Natural killer cell treated with Interleukin-12 subunit alpha and Interleukin-12 subunit beta and Interleukin-15 and Interleukin-18, amount 100 ng/mL, for 72 hours (primary cell): ENCODE results near the gene TSC22D2. TPM values are rescaled to one million over a fixed set of nuclear protein-coding genes. Genes with fewer than 3 reads are reported as not detected.
"Not testable (repeated sequence)": the region's sequence is repeated elsewhere in the genome, so short reads cannot be mapped to it uniquely, and the experiment has no call there.

Source experiments
- ATAC-seq, 2 donors: fragments of 150-1000 bp; cut with Tn5 transposase in 1 of 2; sonication (Bioruptor Pico), chemical (Tn5 transposase) in 1 of 2; 2 replicates each; pipeline ENCODE4 v1.10.0; 2021
- DNase-seq: peaks from one replicate; pipeline ENCODE4 v3.0.0; 2022; ENCODE audit warnings: low spot score
- H3K27ac Mint-ChIP-seq, 2 donors: 1 replicate in 1 of 2; 2 replicates in 1 of 2; pipeline ENCODE4 v1.8.0; 2022; ENCODE audit warnings: mixed read lengths in 2 of 2, mild to moderate bottlenecking in 1 of 2, moderate library complexity in 1 of 2
- H3K27me3 Mint-ChIP-seq, 2 donors: 1 replicate in 1 of 2; 2 replicates in 1 of 2; pipeline ENCODE4 v1.8.0; 2022; ENCODE audit warnings: mixed read lengths in 2 of 2
- H3K36me3 Mint-ChIP-seq: one replicate; pipeline ENCODE4 v1.8.0; 2022; ENCODE audit warnings: mixed read lengths
- H3K4me1 Mint-ChIP-seq, 2 donors: 1 replicate in 1 of 2; 2 replicates in 1 of 2; pipeline ENCODE4 v1.8.0; 2022; ENCODE audit warnings: low read depth in 2 of 2, mixed read lengths in 2 of 2, mild to moderate bottlenecking in 1 of 2
- H3K4me3 Mint-ChIP-seq: one replicate; pipeline ENCODE4 v1.8.0; 2022; ENCODE audit warnings: mixed read lengths
- H3K9me3 Mint-ChIP-seq: 2 replicates; pipeline ENCODE4 v1.8.0; 2022; ENCODE audit warnings: mixed read lengths
- total RNA-seq, 2 donors: library from RNA; stranded (reverse); gene quantifications; one replicate each; pipeline ENCODE4 v1.2.3, GENCODE V29; 2022

TSC22D2 gene
- total RNA-seq, 2 donors from 2014 or later: 18.7 to 23.7 TPM

GRCh38 chr3:150454622-150455021, 46.5 kb downstream of the TSC22D2 start:
- Mint-ChIP-seq H3K27ac (no peak overlapping the region), H3K36me3 (peaks cover 6% of the 10 kb centered on the region), H3K4me3 (no peak overlapping the region), H3K4me1 (peaks cover 6 to 7% of the 10 kb centered on the region in 2 donors), H3K9me3 (no peaks in the 10 kb centered on the region), H3K27me3 (no peaks in the 10 kb centered on the region)
- no peak for DNase-seq
- ATAC-seq: no peak

GRCh38 chr3:150455341-150455740, 47.2 kb downstream of the TSC22D2 start:
- peaks cover 5 to 7% of the 10 kb centered on the region in 2 donors for H3K4me1 Mint-ChIP-seq
- H3K36me3 Mint-ChIP-seq: peaks cover 6% of the 10 kb centered on the region
- no peaks in the 10 kb centered on the region for H3K9me3 Mint-ChIP-seq
- H3K27ac Mint-ChIP-seq: peak overlapping the region in 1 of 2 donors; percentile 24
- ATAC-seq (no peak), DNase-seq (no peak)
- H3K27me3 Mint-ChIP-seq: no peaks in the 10 kb centered on the region
- no peak overlapping the region for H3K4me3 Mint-ChIP-seq

GRCh38 chr3:150458001-150458400, 49.9 kb downstream of the TSC22D2 start:
- ATAC-seq (no peak), DNase-seq (no peak)
- Mint-ChIP-seq H3K27me3 (no peaks in the 10 kb centered on the region), H3K27ac (no peak overlapping the region), H3K36me3 (peaks cover 6% of the 10 kb centered on the region), H3K4me3 (no peak overlapping the region), H3K9me3 (no peaks in the 10 kb centered on the region), H3K4me1 (peaks cover 0 to 3% of the 10 kb centered on the region in 2 donors)

- DNase-seq: no peak
- Mint-ChIP-seq H3K4me3 (no peak overlapping the region), H3K36me3 (peaks cover 6% of the 10 kb centered on the region), H3K27ac (no peak overlapping the region), H3K4me1 (peaks cover 0 to 3% of the 10 kb centered on the region in 2 donors), H3K27me3 (no peaks in the 10 kb centered on the region), H3K9me3 (no peaks in the 10 kb centered on the region)
- no peak for ATAC-seq
These were observed 52.4 kb downstream of the TSC22D2 start for GRCh38 chr3:150460484-150460883.

- Mint-ChIP-seq H3K36me3 (peaks cover 6% of the 10 kb centered on the region), H3K27ac (no peak overlapping the region)
- no peak for DNase-seq
These were observed 53.3 kb downstream of the TSC22D2 start for GRCh38 chr3:150461399-150461798.

GRCh38 chr3:150462108-150462507, 54.0 kb downstream of the TSC22D2 start:
- ATAC-seq (no peak), DNase-seq (no peak)
- no peaks in the 10 kb centered on the region for H3K27me3 Mint-ChIP-seq
- H3K36me3 Mint-ChIP-seq: peaks cover 6% of the 10 kb centered on the region
- H3K27ac Mint-ChIP-seq: no peak overlapping the region
- H3K4me1 Mint-ChIP-seq: peaks cover 0 to 3% of the 10 kb centered on the region in 2 donors
- H3K9me3 Mint-ChIP-seq: no peaks in the 10 kb centered on the region
- no peak overlapping the region for H3K4me3 Mint-ChIP-seq

More at GRCh38 chr3:150461399-150461798, 53.3 kb downstream of the TSC22D2 start:
- no peak for ATAC-seq
- no peak overlapping the region for H3K4me3 Mint-ChIP-seq
- H3K27me3 Mint-ChIP-seq: no peaks in the 10 kb centered on the region
- no peaks in the 10 kb centered on the region for H3K9me3 Mint-ChIP-seq
- peaks cover 0 to 3% of the 10 kb centered on the region in 2 donors for H3K4me1 Mint-ChIP-seq

GRCh38 chr3:150464684-150465083, 56.6 kb downstream of the TSC22D2 start:
- no peak for ATAC-seq
- Mint-ChIP-seq H3K4me3 (no peak overlapping the region), H3K4me1 (no peaks in the 10 kb centered on the region), H3K9me3 (no peaks in the 10 kb centered on the region), H3K36me3 (no peaks in the 10 kb centered on the region), H3K27me3 (no peaks in the 10 kb centered on the region), H3K27ac (no peak overlapping the region)
- no peak for DNase-seq

- no peak for ATAC-seq
- H3K4me3 Mint-ChIP-seq: no peak overlapping the region
These were observed 59.3 kb downstream of the TSC22D2 start for GRCh38 chr3:150467381-150467780.

GRCh38 chr3:150469031-150469930, 61.2 kb downstream of the TSC22D2 start:
- no peaks in the 10 kb centered on the region for H3K9me3 Mint-ChIP-seq
- no peaks in the 10 kb centered on the region for H3K4me1 Mint-ChIP-seq
- H3K27me3 Mint-ChIP-seq: no peaks in the 10 kb centered on the region
- no peak overlapping the region for H3K4me3 Mint-ChIP-seq
- ATAC-seq (no peak), DNase-seq (no peak)
- no peaks in the 10 kb centered on the region for H3K36me3 Mint-ChIP-seq
- no peak overlapping the region for H3K27ac Mint-ChIP-seq

More at GRCh38 chr3:150467381-150467780, 59.3 kb downstream of the TSC22D2 start:
- Mint-ChIP-seq H3K4me1 (no peaks in the 10 kb centered on the region), H3K27ac (no peak overlapping the region), H3K9me3 (no peaks in the 10 kb centered on the region), H3K27me3 (no peaks in the 10 kb centered on the region), H3K36me3 (no peaks in the 10 kb centered on the region)
- no peak for DNase-seq

- Mint-ChIP-seq H3K36me3 (no peaks in the 10 kb centered on the region), H3K4me1 (no peaks in the 10 kb centered on the region), H3K27ac (no peak overlapping the region), H3K9me3 (no peaks in the 10 kb centered on the region), H3K4me3 (no peak overlapping the region), H3K27me3 (no peaks in the 10 kb centered on the region)
- no peak for DNase-seq
- no peak for ATAC-seq
These were observed 62.0 kb downstream of the TSC22D2 start for GRCh38 chr3:150469931-150470740.

- DNase-seq (no peak), ATAC-seq (no peak)
- H3K36me3 Mint-ChIP-seq: no peaks in the 10 kb centered on the region
- H3K27me3 Mint-ChIP-seq: no peaks in the 10 kb centered on the region
- H3K9me3 Mint-ChIP-seq: no peaks in the 10 kb centered on the region
- no peak overlapping the region for H3K27ac Mint-ChIP-seq
- no peaks in the 10 kb centered on the region for H3K4me1 Mint-ChIP-seq
- no peak overlapping the region for H3K4me3 Mint-ChIP-seq
These were observed 64.3 kb downstream of the TSC22D2 start for GRCh38 chr3:150472421-150472820.

- not testable (repeated sequence) for H3K4me3 Mint-ChIP-seq, ATAC-seq, H3K9me3 Mint-ChIP-seq, H3K4me1 Mint-ChIP-seq, H3K27me3 Mint-ChIP-seq, H3K36me3 Mint-ChIP-seq, DNase-seq, H3K27ac Mint-ChIP-seq
These were observed 65.1 kb downstream of the TSC22D2 start for GRCh38 chr3:150473161-150473560.

- peaks cover 3% of the 10 kb centered on the region for H3K9me3 Mint-ChIP-seq
- peaks cover 8% of the 10 kb centered on the region for H3K36me3 Mint-ChIP-seq
- no peak overlapping the region for H3K4me3 Mint-ChIP-seq
- no peaks in the 10 kb centered on the region for H3K27me3 Mint-ChIP-seq
- ATAC-seq: no peak
- H3K27ac Mint-ChIP-seq: no peak overlapping the region
- DNase-seq: no peak
- H3K4me1 Mint-ChIP-seq: no peaks in the 10 kb centered on the region
These were observed 71.3 kb downstream of the TSC22D2 start for GRCh38 chr3:150479370-150479769.

- Mint-ChIP-seq H3K9me3 (peaks cover 4% of the 10 kb centered on the region), H3K27me3 (no peaks in the 10 kb centered on the region), H3K36me3 (peaks cover 12% of the 10 kb centered on the region), H3K27ac (no peak overlapping the region), H3K4me1 (no peaks in the 10 kb centered on the region), H3K4me3 (no peak overlapping the region)
- no peak for DNase-seq
- no peak for ATAC-seq
These were observed 72.8 kb downstream of the TSC22D2 start for GRCh38 chr3:150480877-150481276.
